ENCODE results near the gene YPEL2.
A peak's percentile ranks its signal among the peaks of the same experiment; 100 is the strongest.

The YPEL2 gene

GRCh38 chr17:59335685-59336084 is 4.2 kb downstream of the YPEL2 start:
- H4K20me1 ChIP-seq: peaks cover 28 to 85% (median 66%) of the 10 kb centered on the region in 11 experiments
- peaks cover 0 to 13% (median 0%) of the 10 kb centered on the region in 11 experiments; a peak in 4 of 22 replicates for H3K27me3 ChIP-seq
- H3K9ac ChIP-seq: no peak overlapping the region
- no peak overlapping the region for H3K4me3 ChIP-seq
- no peaks in the 10 kb centered on the region for H3K9me3 ChIP-seq (replicated peaks in 1 of 11)
- no peak overlapping the region for H3K27ac ChIP-seq
- H3K36me3 ChIP-seq: peaks cover 0 to 7% (median 0%) of the 10 kb centered on the region in 11 experiments; a peak in 2 of 22 replicates
- H3K4me1 ChIP-seq: peaks cover 18 to 74% (median 30%) of the 10 kb centered on the region in 10 experiments
- peak overlapping the region in 5 of 11 experiments; percentile 0 to 95 (median 16); a peak in 7 of 22 replicates for H3K4me2 ChIP-seq
- TF ChIP-seq Cebpa-rat (IDR thresholded peaks at IDR 0.05): no peak

- Histone ChIP-seq H4K20me1 (peaks cover 32 to 100% (median 84%) of the 10 kb centered on the region in 11 experiments), H3K4me1 (peaks cover 22 to 89% (median 30%) of the 10 kb centered on the region in 10 experiments), H3K27ac (no peak overlapping the region)
These were observed 6.4 kb downstream of the YPEL2 start for GRCh38 chr17:59337741-59338299.

GRCh38 chr17:59338498-59338897 is 7.0 kb downstream of the YPEL2 start:
- Histone ChIP-seq H3K27ac (no peak overlapping the region), H3K9ac (no peak overlapping the region), H3K9me3 (replicated peaks in 1 of 11) (no peaks in the 10 kb centered on the region), H4K20me1 (peaks cover 28 to 100% (median 84%) of the 10 kb centered on the region in 11 experiments), H3K4me3 (no peak overlapping the region), H3K4me1 (peaks cover 16 to 83% (median 26%) of the 10 kb centered on the region in 10 experiments), H3K27me3 (peaks cover 0 to 6% (median 0%) of the 10 kb centered on the region in 11 experiments; a peak in 4 of 22 replicates), H3K36me3 (peaks cover 0 to 7% (median 0%) of the 10 kb centered on the region in 11 experiments; a peak in 2 of 22 replicates), H3K4me2 (peak overlapping the region in 2 of 11 experiments; percentile 36 to 42; a peak in 4 of 22 replicates)
- TF ChIP-seq Cebpa-rat (IDR thresholded peaks at IDR 0.05): no peak

More at GRCh38 chr17:59337741-59338299, 6.4 kb downstream of the YPEL2 start:
- peaks cover 0 to 7% (median 0%) of the 10 kb centered on the region in 11 experiments; a peak in 2 of 22 replicates for H3K36me3 ChIP-seq
- peaks cover 0 to 12% (median 0%) of the 10 kb centered on the region in 11 experiments; a peak in 4 of 22 replicates for H3K27me3 ChIP-seq
- no peak overlapping the region for H3K9ac ChIP-seq
- no peak for TF ChIP-seq Cebpa-rat (IDR thresholded peaks at IDR 0.05)
- peak overlapping the region in 2 of 11 experiments; percentile 36 to 42; a peak in 4 of 22 replicates for H3K4me2 ChIP-seq
- H3K4me3 ChIP-seq: no peak overlapping the region
- H3K9me3 ChIP-seq (replicated peaks in 1 of 11): no peaks in the 10 kb centered on the region

- H4K20me1 ChIP-seq: peaks cover 17 to 100% (median 83%) of the 10 kb centered on the region in 11 experiments; a peak in 20 of 22 replicates
- no peaks in the 10 kb centered on the region for H3K9me3 ChIP-seq (replicated peaks in 1 of 11)
- H3K4me3 ChIP-seq: no peak overlapping the region
- peaks cover 0 to 36% (median 0%) of the 10 kb centered on the region in 11 experiments; a peak in 5 of 22 replicates for H3K36me3 ChIP-seq
- H3K4me1 ChIP-seq: peaks cover 3 to 70% (median 16%) of the 10 kb centered on the region in 10 experiments; a peak in 18 of 20 replicates
- H3K9ac ChIP-seq: no peak overlapping the region
- H3K27me3 ChIP-seq: no peaks in the 10 kb centered on the region
- H3K27ac ChIP-seq: no peak overlapping the region
- no peak for TF ChIP-seq Cebpa-rat (IDR thresholded peaks at IDR 0.05)
- H3K4me2 ChIP-seq: peak overlapping the region in 10 of 11 experiments; percentile 4 to 36 (median 12); a peak in 9 of 22 replicates
These were observed 10.5 kb downstream of the YPEL2 start for GRCh38 chr17:59341922-59342321.

- TF ChIP-seq Cebpa-rat (IDR thresholded peaks at IDR 0.05): no peak
- no peak overlapping the region for H3K4me3 ChIP-seq
- H3K9ac ChIP-seq: no peak overlapping the region
- no peak overlapping the region for H3K27ac ChIP-seq
- peaks cover 8 to 76% (median 16%) of the 10 kb centered on the region in 10 experiments; a peak in 19 of 20 replicates for H3K4me1 ChIP-seq
- peak overlapping the region in 6 of 11 experiments; percentile 4 to 35 (median 12); a peak in 9 of 22 replicates for H3K4me2 ChIP-seq
- no peaks in the 10 kb centered on the region for H3K9me3 ChIP-seq (replicated peaks in 1 of 11)
- H4K20me1 ChIP-seq: peaks cover 17 to 100% (median 85%) of the 10 kb centered on the region in 11 experiments; a peak in 20 of 22 replicates
- H3K36me3 ChIP-seq: peaks cover 0 to 42% (median 0%) of the 10 kb centered on the region in 11 experiments; a peak in 5 of 22 replicates
- no peaks in the 10 kb centered on the region for H3K27me3 ChIP-seq
These were observed 11.3 kb downstream of the YPEL2 start for GRCh38 chr17:59342681-59343131.

GRCh38 chr17:59345476-59345875 is 14.0 kb downstream of the YPEL2 start:
- Histone ChIP-seq H4K20me1 (peaks cover 17 to 100% (median 87%) of the 10 kb centered on the region in 11 experiments; a peak in 20 of 22 replicates), H3K4me3 (no peak overlapping the region), H3K27me3 (no peaks in the 10 kb centered on the region), H3K36me3 (peaks cover 0 to 39% (median 0%) of the 10 kb centered on the region in 11 experiments; a peak in 4 of 22 replicates), H3K4me1 (peaks cover 14 to 74% (median 18%) of the 10 kb centered on the region in 10 experiments; a peak in 19 of 20 replicates), H3K9ac (no peak overlapping the region), H3K9me3 (replicated peaks in 1 of 11) (no peaks in the 10 kb centered on the region), H3K27ac (no peak overlapping the region), H3K4me2 (peak overlapping the region in 1 of 11 experiments; percentile 15; a peak in 1 of 22 replicates)
- TF ChIP-seq Cebpa-rat (IDR thresholded peaks at IDR 0.05): no peak

GRCh38 chr17:59346341-59346740 is 14.9 kb downstream of the YPEL2 start:
- no peak for TF ChIP-seq Cebpa-rat (IDR thresholded peaks at IDR 0.05)
- peaks cover 17 to 100% (median 90%) of the 10 kb centered on the region in 11 experiments; a peak in 20 of 22 replicates for H4K20me1 ChIP-seq
- H3K27me3 ChIP-seq: no peaks in the 10 kb centered on the region
- no peak overlapping the region for H3K27ac ChIP-seq
- H3K4me1 ChIP-seq: peaks cover 14 to 74% (median 19%) of the 10 kb centered on the region in 10 experiments; a peak in 19 of 20 replicates
- no peak overlapping the region for H3K4me3 ChIP-seq
- H3K36me3 ChIP-seq: peaks cover 0 to 39% (median 0%) of the 10 kb centered on the region in 11 experiments; a peak in 4 of 22 replicates
- H3K9me3 ChIP-seq (replicated peaks in 1 of 11): no peaks in the 10 kb centered on the region
- H3K9ac ChIP-seq: no peak overlapping the region
- peak overlapping the region in 2 of 11 experiments; percentile 4 to 15; a peak in 1 of 22 replicates for H3K4me2 ChIP-seq

GRCh38 chr17:59346876-59347407 is 15.5 kb downstream of the YPEL2 start:
- Histone ChIP-seq H3K36me3 (peaks cover 0 to 39% (median 0%) of the 10 kb centered on the region in 11 experiments; a peak in 4 of 22 replicates), H3K4me3 (no peak overlapping the region), H3K9ac (no peak overlapping the region), H3K9me3 (replicated peaks in 1 of 11) (no peaks in the 10 kb centered on the region), H3K27ac (no peak overlapping the region), H3K4me1 (peaks cover 10 to 71% (median 21%) of the 10 kb centered on the region in 10 experiments; a peak in 19 of 20 replicates), H3K4me2 (peak overlapping the region in 4 of 11 experiments; percentile 14 to 55 (median 51); a peak in 5 of 22 replicates), H4K20me1 (peaks cover 17 to 100% (median 90%) of the 10 kb centered on the region in 11 experiments; a peak in 20 of 22 replicates), H3K27me3 (no peaks in the 10 kb centered on the region)
- TF ChIP-seq Cebpa-rat (IDR thresholded peaks at IDR 0.05): no peak
